ENCODE results near the gene C11orf86.

Gene C11orf86

GRCh38 chr11:67024410-67024809 lies 49.3 kb downstream of the C11orf86 start:
- no peak for TF ChIP-seq CTCF (IDR thresholded peaks at IDR 0.05)
- H3K4me3 ChIP-seq, result peak overlapping the region; percentile 78
- H3K27ac ChIP-seq, result peak overlapping the region in 1 of 2 donors; percentile 71
- no peak for DNase-seq (ENCODE audit: low spot score)

GRCh38 chr11:67024966-67025365 lies 49.9 kb downstream of the C11orf86 start:
- Histone ChIP-seq H3K27ac (peak overlapping the region in 1 of 2 donors; percentile 71), H3K4me3 (no peak overlapping the region)
- TF ChIP-seq CTCF (IDR thresholded peaks at IDR 0.05), result no peak
- no peak for DNase-seq (ENCODE audit: low spot score)

GRCh38 chr11:67025750-67026149 lies 50.6 kb downstream of the C11orf86 start:
- Histone ChIP-seq H3K27ac (peak overlapping the region in 1 of 2 donors; percentile 71), H3K4me3 (no peak overlapping the region)
- no peak for DNase-seq (ENCODE audit: low spot score)
- no peak for TF ChIP-seq CTCF (IDR thresholded peaks at IDR 0.05)
